DOHH2 (cell line): Measurements from ENCODE around the gene MUC5B.

Experiments used
- EZH2phosphoT487 ChIP-seq: fragments of 200-600 bp; sonication (generic); IDR thresholded peaks from 2 replicates; pipeline ENCODE4 v1.6.1; 2017; ENCODE audit warnings: borderline replicate concordance, mild to moderate bottlenecking, antibody characterized with exemption, low read length, moderate library complexity, mixed read lengths
- TF ChIP-seq, protein P1 (sequence below): fragments of 200-600 bp; sonication (generic); IDR thresholded peaks from one replicate; pipeline ENCODE4 v1.5.1; 2014; ENCODE audit warnings: antibody characterized with exemption, mild to moderate bottlenecking, low read depth, low read length; ENCODE audit not compliant: poor library complexity, severe bottlenecking

DNA sequence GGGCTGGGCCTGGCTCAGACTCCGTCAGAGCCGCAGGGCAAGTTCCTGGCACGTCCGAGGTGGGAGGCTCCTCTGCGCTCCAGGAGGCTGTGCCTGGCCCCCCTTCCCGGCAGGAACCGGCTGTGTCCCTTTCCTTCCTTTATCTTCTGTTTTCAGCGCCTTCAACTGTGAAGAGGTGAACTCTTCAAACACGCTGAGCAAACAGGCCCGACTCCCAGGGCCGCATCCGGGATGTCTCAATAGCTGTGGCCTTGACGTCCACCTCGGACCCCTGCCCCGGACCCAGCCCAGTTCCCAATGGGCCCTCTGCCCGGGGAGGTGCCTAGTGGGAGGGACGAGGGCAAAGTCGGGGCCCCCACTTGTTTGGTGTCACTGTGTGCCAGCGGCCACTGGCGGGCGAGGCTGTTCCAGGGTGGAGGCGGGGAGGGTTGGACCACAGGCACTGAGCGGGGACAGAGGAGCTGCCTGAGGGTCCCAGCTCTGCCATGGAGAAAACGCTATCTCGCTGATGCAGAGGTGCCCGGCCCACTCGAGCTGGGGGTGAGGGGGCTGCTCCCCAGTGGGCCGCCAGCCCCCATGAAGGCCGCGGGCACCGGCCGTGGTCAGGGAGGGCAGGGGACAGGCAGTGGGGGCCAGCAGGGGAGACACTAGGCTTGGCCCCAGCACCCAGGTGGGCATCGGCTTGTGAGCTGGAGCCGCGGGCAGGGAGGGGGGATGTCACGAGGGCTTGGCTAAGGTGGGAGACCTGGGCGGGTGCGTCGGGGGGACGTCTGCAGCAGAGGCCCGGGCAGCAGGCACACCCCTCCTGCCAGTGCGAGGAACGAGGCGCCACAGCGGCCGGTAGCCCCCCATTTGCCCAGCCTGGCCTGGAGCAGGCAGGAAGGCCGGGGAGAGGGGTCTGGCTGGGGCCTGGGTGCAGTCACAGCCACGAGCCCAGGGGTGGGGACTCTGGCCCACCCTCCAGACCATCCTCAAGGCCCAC lies 2.7 kb upstream of the MUC5B start:
- TF ChIP-seq, protein P1, sequence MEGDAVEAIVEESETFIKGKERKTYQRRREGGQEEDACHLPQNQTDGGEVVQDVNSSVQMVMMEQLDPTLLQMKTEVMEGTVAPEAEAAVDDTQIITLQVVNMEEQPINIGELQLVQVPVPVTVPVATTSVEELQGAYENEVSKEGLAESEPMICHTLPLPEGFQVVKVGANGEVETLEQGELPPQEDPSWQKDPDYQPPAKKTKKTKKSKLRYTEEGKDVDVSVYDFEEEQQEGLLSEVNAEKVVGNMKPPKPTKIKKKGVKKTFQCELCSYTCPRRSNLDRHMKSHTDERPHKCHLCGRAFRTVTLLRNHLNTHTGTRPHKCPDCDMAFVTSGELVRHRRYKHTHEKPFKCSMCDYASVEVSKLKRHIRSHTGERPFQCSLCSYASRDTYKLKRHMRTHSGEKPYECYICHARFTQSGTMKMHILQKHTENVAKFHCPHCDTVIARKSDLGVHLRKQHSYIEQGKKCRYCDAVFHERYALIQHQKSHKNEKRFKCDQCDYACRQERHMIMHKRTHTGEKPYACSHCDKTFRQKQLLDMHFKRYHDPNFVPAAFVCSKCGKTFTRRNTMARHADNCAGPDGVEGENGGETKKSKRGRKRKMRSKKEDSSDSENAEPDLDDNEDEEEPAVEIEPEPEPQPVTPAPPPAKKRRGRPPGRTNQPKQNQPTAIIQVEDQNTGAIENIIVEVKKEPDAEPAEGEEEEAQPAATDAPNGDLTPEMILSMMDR = no peak
- no peak for TF ChIP-seq EZH2phosphoT487
